ENCODE measurements around the gene SIL1. TPM values are rescaled to one million over a fixed set of nuclear protein-coding genes. Genes with fewer than 3 reads are reported as not detected.

SIL1 gene
- total and polyA plus RNA-seq, 2 of the 13 experiments (the other 11 are each of a cell fraction or from before 2014, with no cell fraction given): 26.0 to 30.0 TPM

- TF ChIP-seq AGO2 (optimal IDR thresholded peaks at IDR 0.05; ENCODE audit: low read depth, low read length): no peak
- no peak for TF ChIP-seq PATZ1 (CRISPR knock-in tag; IDR thresholded peaks at IDR 0.05)
These were observed 12.4 kb upstream of the SIL1 start (continued) for GRCh38 chr5:139210585-139210984.

GRCh38 chr5:139207297-139208000 is 9.3 kb upstream of the SIL1 start:
- CTCF ChIA-PET (ENCODE audit: low intra/inter-chr PET ratio, low total read pairs): no interaction called here
- TF ChIP-seq ISL2 (CRISPR knock-in tag; IDR thresholded peaks at IDR 0.05) (no peak), ZNF766 (CRISPR knock-in tag; IDR thresholded peaks at IDR 0.05; ENCODE audit: borderline replicate concordance) (no peak), PITX1 (CRISPR knock-in tag; IDR thresholded peaks at IDR 0.05) (no peak), ZNF446 (CRISPR knock-in tag; IDR thresholded peaks at IDR 0.05) (no peak), ZNF276 (CRISPR knock-in tag; IDR thresholded peaks at IDR 0.05; ENCODE audit: low read depth) (no peak), ZNF777 (CRISPR knock-in tag; IDR thresholded peaks at IDR 0.05) (no peak), PCBP2 (optimal IDR thresholded peaks at IDR 0.05; ENCODE audit: low read depth, low read length, poor library complexity, severe bottlenecking) (no peak), SRF (IDR thresholded peaks at IDR 0.05; ENCODE audit: low read depth, low read length) (no peak), TIGD3 (CRISPR knock-in tag; IDR thresholded peaks at IDR 0.05; ENCODE audit: borderline replicate concordance) (no peak), ZFX (CRISPR knock-in tag; IDR thresholded peaks at IDR 0.05; ENCODE audit: low read depth) (no peak), ZNF10 (CRISPR knock-in tag; IDR thresholded peaks at IDR 0.05; ENCODE audit: borderline replicate concordance, low read depth) (no peak), TSC22D2 (CRISPR knock-in tag; IDR thresholded peaks at IDR 0.05; ENCODE audit: borderline replicate concordance) (no peak), KDM4B (CRISPR knock-in tag; IDR thresholded peaks at IDR 0.05) (no peak), ZNF326 (CRISPR knock-in tag; IDR thresholded peaks at IDR 0.05; ENCODE audit: borderline replicate concordance) (no peak), ZNF20 (CRISPR knock-in tag; IDR thresholded peaks at IDR 0.05) (no peak)

More at GRCh38 chr5:139207297-139208000, 9.3 kb upstream of the SIL1 start:
- H3K27ac ChIP-seq (ENCODE audit: extremely low read length, insufficient read depth, low read length): no peak overlapping the region
- no peaks in the 10 kb centered on the region for H3K9me3 ChIP-seq (ENCODE audit: low read length)
- DNase-seq (ENCODE audit: low spot score): no peak
- no peak overlapping the region for H3K9ac ChIP-seq (ENCODE audit: insufficient read depth, low read depth, low read length)
- POLR2A ChIA-PET: interaction anchor here (1.4 kb wide), 1 partner anchor 9 kb away, joined by 3 read pairs; the partner anchor contains the start of gene SIL1
- no peak overlapping the region for H2AFZ ChIP-seq (ENCODE audit: low read length)
- H3K4me2 ChIP-seq (ENCODE audit: low read depth, low read length): no peak overlapping the region
- peaks cover under 1% of the 10 kb centered on the region for H3K4me1 ChIP-seq (ENCODE audit: insufficient read depth, low read length)
- no peak for FAIRE-seq
- WGBS (ENCODE audit: low lambda C conversion rate): 48% methylated on average over 3 of the region's 3 CpGs
- in situ Hi-C loops (cut with HindIII; ENCODE audit: extremely low pct_ligation_motif_present, low pct_unique_long_range_greater_than_20kb): no loop called here
- intact Hi-C loops (cut with micrococcal nuclease; ENCODE audit: unreplicated experiment): no loop called here
- H3K36me3 ChIP-seq (replicated peaks in 1 of 2; ENCODE audit: control insufficient read depth in 1 of 2, insufficient read depth in 2 of 2, low read length in 2 of 2): no peaks in the 10 kb centered on the region
- no peak overlapping the region for H3K4me3 ChIP-seq (replicated peaks in 1 of 3; ENCODE audit: insufficient read depth in 1 of 3, low read depth in 2 of 3, low read length in 3 of 3)
- H3K27me3 ChIP-seq (ENCODE audit: control insufficient read depth in 1 of 2, insufficient read depth in 2 of 2, low read length in 2 of 2): peaks cover 0 to 10% of the 10 kb centered on the region in 2 experiments; a peak in 2 of 5 replicates
- H3K79me2 ChIP-seq (ENCODE audit: insufficient read depth, low read length): no peaks in the 10 kb centered on the region
- no peaks in the 10 kb centered on the region for H4K20me1 ChIP-seq (ENCODE audit: insufficient read depth, low read length)
- no peak for ATAC-seq
- no TSS peak for BruUV-seq (replicated peaks)
